Chondrocyte (in vitro differentiated cells): ENCODE data around the gene TNNI3K. TPM values are rescaled to one million over a fixed set of nuclear protein-coding genes. Genes with fewer than 3 reads are reported as not detected.

Experiments used
- DNase-seq: peaks from one replicate; pipeline ENCODE4 v3.0.0; 2021; ENCODE audit warnings: mixed read lengths, low spot score
- H3K27ac Mint-ChIP-seq: one replicate; pipeline ENCODE4 v1.8.0; 2021; ENCODE audit warnings: mild to moderate bottlenecking, moderate library complexity, mixed read lengths; ENCODE audit not compliant: unreplicated experiment
- H3K27me3 Mint-ChIP-seq: 2 replicates; pipeline ENCODE4 v1.8.0; 2021; ENCODE audit warnings: low read depth, mixed read lengths
- H3K36me3 Mint-ChIP-seq: 2 replicates; pipeline ENCODE4 v1.8.0; 2021; ENCODE audit warnings: low read depth, mixed read lengths
- H3K4me1 Mint-ChIP-seq: 2 replicates; pipeline ENCODE4 v1.8.0; 2021; ENCODE audit warnings: low read depth, mild to moderate bottlenecking, mixed read lengths
- H3K4me3 Mint-ChIP-seq: one replicate; pipeline ENCODE4 v1.8.0; 2021; ENCODE audit warnings: mild to moderate bottlenecking, moderate library complexity, mixed read lengths; ENCODE audit not compliant: unreplicated experiment
- H3K9me3 Mint-ChIP-seq: 2 replicates; pipeline ENCODE4 v1.8.0; 2021; ENCODE audit warnings: low read depth, mixed read lengths
- total RNA-seq: library from RNA; stranded (reverse); gene quantifications from 3 replicates; pipeline ENCODE4 v1.2.1, GENCODE V29; 2021
- TF ChIP-seq, protein P1 (sequence below): fragments of 200-600 bp; sonication (generic); IDR thresholded peaks from 2 replicates; pipeline ENCODE4 v1.5.0; 2021; ENCODE audit warnings: antibody characterized with exemption, mild to moderate bottlenecking, moderate library complexity

The TNNI3K gene
- total RNA-seq, 1 donor from 2014 or later = not detected

DNA sequence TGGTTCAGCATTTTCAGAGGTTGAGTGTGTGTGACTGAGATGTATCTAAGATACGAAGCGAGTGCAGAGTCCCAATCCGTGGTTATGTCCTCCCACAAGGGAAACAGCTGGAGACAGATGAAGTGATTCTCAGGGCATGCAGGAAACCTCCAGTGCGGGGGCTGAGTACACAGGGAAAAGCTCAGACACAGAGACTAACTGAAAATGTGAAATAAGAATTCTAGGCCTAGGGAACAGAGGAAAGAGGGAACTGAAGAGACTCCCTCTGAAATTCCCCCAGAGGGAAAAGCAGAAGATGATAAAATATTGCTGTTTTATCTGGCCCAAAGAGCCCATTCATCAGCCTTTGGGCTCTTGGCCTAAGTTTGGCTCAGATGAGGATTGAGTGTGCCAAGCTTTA, 160.4 kb downstream of the TNNI3K start:
- TF ChIP-seq, protein P1, sequence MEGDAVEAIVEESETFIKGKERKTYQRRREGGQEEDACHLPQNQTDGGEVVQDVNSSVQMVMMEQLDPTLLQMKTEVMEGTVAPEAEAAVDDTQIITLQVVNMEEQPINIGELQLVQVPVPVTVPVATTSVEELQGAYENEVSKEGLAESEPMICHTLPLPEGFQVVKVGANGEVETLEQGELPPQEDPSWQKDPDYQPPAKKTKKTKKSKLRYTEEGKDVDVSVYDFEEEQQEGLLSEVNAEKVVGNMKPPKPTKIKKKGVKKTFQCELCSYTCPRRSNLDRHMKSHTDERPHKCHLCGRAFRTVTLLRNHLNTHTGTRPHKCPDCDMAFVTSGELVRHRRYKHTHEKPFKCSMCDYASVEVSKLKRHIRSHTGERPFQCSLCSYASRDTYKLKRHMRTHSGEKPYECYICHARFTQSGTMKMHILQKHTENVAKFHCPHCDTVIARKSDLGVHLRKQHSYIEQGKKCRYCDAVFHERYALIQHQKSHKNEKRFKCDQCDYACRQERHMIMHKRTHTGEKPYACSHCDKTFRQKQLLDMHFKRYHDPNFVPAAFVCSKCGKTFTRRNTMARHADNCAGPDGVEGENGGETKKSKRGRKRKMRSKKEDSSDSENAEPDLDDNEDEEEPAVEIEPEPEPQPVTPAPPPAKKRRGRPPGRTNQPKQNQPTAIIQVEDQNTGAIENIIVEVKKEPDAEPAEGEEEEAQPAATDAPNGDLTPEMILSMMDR = no peak
- Mint-ChIP-seq H3K27me3 (peaks cover 2% of the 10 kb centered on the region), H3K4me3 (no peak overlapping the region), H3K27ac (no peak overlapping the region), H3K4me1 (peaks cover 13% of the 10 kb centered on the region), H3K36me3 (peaks cover 1% of the 10 kb centered on the region), H3K9me3 (no peaks in the 10 kb centered on the region)
- no peak for DNase-seq

GRCh38 chr1:74396462-74396861, 161.3 kb downstream of the TNNI3K start:
- TF ChIP-seq, protein P1 = no peak
- H3K27me3 Mint-ChIP-seq = peaks cover 2% of the 10 kb centered on the region
- H3K9me3 Mint-ChIP-seq = no peaks in the 10 kb centered on the region
- H3K27ac Mint-ChIP-seq = no peak overlapping the region
- H3K4me1 Mint-ChIP-seq = peaks cover 13% of the 10 kb centered on the region
- H3K4me3 Mint-ChIP-seq = no peak overlapping the region
- DNase-seq = no peak
- peaks cover 1% of the 10 kb centered on the region for H3K36me3 Mint-ChIP-seq

DNA sequence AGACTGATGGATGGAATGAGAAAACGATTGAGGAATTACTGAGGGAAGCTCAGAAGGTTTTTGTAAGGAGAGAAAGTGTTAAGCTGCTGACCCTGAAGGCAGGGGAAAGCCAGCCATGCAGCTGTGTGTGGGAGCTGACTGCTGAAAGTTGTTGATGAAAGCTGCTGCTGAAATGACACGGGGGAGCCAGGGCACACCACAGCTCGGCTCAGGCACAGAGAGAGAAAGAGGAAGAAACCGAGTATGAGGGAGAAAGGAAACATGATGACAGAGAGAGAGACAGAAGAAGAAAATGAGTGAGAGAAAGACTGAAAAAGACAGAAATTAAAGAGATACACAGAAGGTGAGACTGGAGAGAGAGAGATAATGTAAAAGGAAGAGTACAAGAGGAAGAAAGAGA, 161.7 kb downstream of the TNNI3K start:
- Mint-ChIP-seq H3K27me3 (no peaks in the 10 kb centered on the region), H3K4me3 (no peak overlapping the region), H3K27ac (peak overlapping the region; percentile 10), H3K9me3 (no peaks in the 10 kb centered on the region), H3K4me1 (peaks cover 13% of the 10 kb centered on the region), H3K36me3 (no peaks in the 10 kb centered on the region)
- TF ChIP-seq, protein P1 = no peak
- DNase-seq = no peak

- H3K9me3 Mint-ChIP-seq = peaks cover 4% of the 10 kb centered on the region
- H3K27ac Mint-ChIP-seq = no peak overlapping the region
- H3K27me3 Mint-ChIP-seq = no peaks in the 10 kb centered on the region
- H3K4me1 Mint-ChIP-seq = peaks cover 13% of the 10 kb centered on the region
- no peaks in the 10 kb centered on the region for H3K36me3 Mint-ChIP-seq
- TF ChIP-seq, protein P1 = no peak
- no peak overlapping the region for H3K4me3 Mint-ChIP-seq
- DNase-seq = no peak
Observed at GRCh38 chr1:74399249-74399648, 164.1 kb downstream of the TNNI3K start.

- Mint-ChIP-seq H3K36me3 (no peaks in the 10 kb centered on the region), H3K4me3 (no peak overlapping the region), H3K27me3 (no peaks in the 10 kb centered on the region), H3K4me1 (no peaks in the 10 kb centered on the region), H3K27ac (no peak overlapping the region), H3K9me3 (peaks cover 4% of the 10 kb centered on the region)
- no peak for DNase-seq
- TF ChIP-seq, protein P1 = no peak
Observed at GRCh38 chr1:74402873-74403272, 167.7 kb downstream of the TNNI3K start.
